Tibial nerve (tissue), 4 donors: Measurements from ENCODE around the gene SH3GLB1. TPM values are rescaled to one million over a fixed set of nuclear protein-coding genes. Genes with fewer than 3 reads are reported as not detected.
A peak's percentile ranks its signal among the peaks of the same experiment; 100 is the strongest.
"Not testable (repeated sequence)": the region's sequence is repeated elsewhere in the genome, so short reads cannot be mapped to it uniquely, and the experiment has no call there.

Experiments
- DNase-seq, 2 donors: peaks; one replicate each; pipeline ENCODE4 v3.0.0-alpha.2; 2019; ENCODE audit warnings: low spot score in 2 of 2
- H3K27ac ChIP-seq, 4 donors: fragments of 200-600 bp; sonication (generic) in 3 of 4; one replicate each; pipeline ENCODE4 v1.5.1; 2017 to 2019; ENCODE audit warnings: mild to moderate bottlenecking in 1 of 4
- H3K27me3 ChIP-seq, 2 donors: fragments of 200-600 bp; sonication (generic) in 1 of 2; one replicate each; pipeline versions ENCODE4 v1.5.1 to v1.6.0; 2017 to 2019
- H3K36me3 ChIP-seq, 3 donors: fragments of 200-600 bp; sonication (generic); one replicate each; pipeline ENCODE4 v1.5.1; 2018 to 2019
- H3K4me1 ChIP-seq, 4 donors: fragments of 200-600 bp; sonication (generic) in 3 of 4; one replicate each; pipeline ENCODE4 v1.5.1; 2017 to 2019
- H3K4me3 ChIP-seq, 4 donors: fragments of 200-600 bp; sonication (generic) in 3 of 4; one replicate each; pipeline ENCODE4 v1.5.1; 2017 to 2019; ENCODE audit warnings: mild to moderate bottlenecking in 1 of 4, moderate library complexity in 1 of 4
- H3K9me3 ChIP-seq, 4 donors: fragments of 200-600 bp; sonication (generic) in 3 of 4; one replicate each; pipeline ENCODE4 v1.5.1; 2017 to 2019
- CTCF ChIP-seq, 5 experiments: fragments of 200-600 bp in 3 of 5; fragments of 450-650 bp in 2 of 5; sonication (generic) in 3 of 5; IDR thresholded peaks; one replicate each; pipeline ENCODE4 v1.5.1; 2016 to 2019; ENCODE audit warnings: antibody characterized with exemption in 5 of 5, mild to moderate bottlenecking in 3 of 5, moderate library complexity in 2 of 5
- EP300 ChIP-seq, 2 donors: sonication (generic); formaldehyde crosslinking; IDR thresholded peaks; one replicate each; pipeline ENCODE4 v1.6.1; 2017; ENCODE audit warnings: antibody characterized with exemption in 2 of 2, mild to moderate bottlenecking in 1 of 2
- POLR2A ChIP-seq, 2 donors: fragments of 450-650 bp; IDR thresholded peaks; one replicate each; pipeline ENCODE4 v1.6.1; 2017; ENCODE audit warnings: antibody characterized with exemption in 2 of 2, mild to moderate bottlenecking in 2 of 2, moderate library complexity in 2 of 2
- WGBS, 2 donors: methylation state at CpG; one replicate each; pipeline ENCODE4 v1.1.5; 2018; 5-methylcytosine and 5-hydroxymethylcytosine counted together
- total RNA-seq, 4 donors: library from RNA; depleted of rRNA; stranded (reverse); fragments of >200 nt; gene quantifications; one replicate each; pipeline ENCODE4 v1.1.0, GENCODE V29; 2016

The SH3GLB1 gene
- total RNA-seq, 4 donors from 2014 or later, result 37.7 to 46.1 (median 40.1) TPM

GRCh38 chr1:86696522-86696921, 7.9 kb upstream of the SH3GLB1 start:
- H3K4me3 ChIP-seq, result no peak overlapping the region
- no peaks in the 10 kb centered on the region for H3K4me1 ChIP-seq
- no peaks in the 10 kb centered on the region for H3K9me3 ChIP-seq
- no peak overlapping the region for H3K27ac ChIP-seq
- H3K27me3 ChIP-seq, result no peaks in the 10 kb centered on the region
- H3K36me3 ChIP-seq, result no peaks in the 10 kb centered on the region
- TF ChIP-seq CTCF (IDR thresholded peaks at IDR 0.05) (no peak), POLR2A (IDR thresholded peaks at IDR 0.05) (no peak), EP300 (IDR thresholded peaks at IDR 0.05) (no peak)
- WGBS, 2 donors, result 85 to 87% methylated on average over 1 of the region's 1 CpG
- no peak for DNase-seq

- no peak for DNase-seq
- TF ChIP-seq EP300 (IDR thresholded peaks at IDR 0.05) (no peak), CTCF (IDR thresholded peaks at IDR 0.05) (no peak), POLR2A (IDR thresholded peaks at IDR 0.05) (no peak)
- Histone ChIP-seq H3K27ac (no peak overlapping the region), H3K9me3 (no peaks in the 10 kb centered on the region), H3K27me3 (no peaks in the 10 kb centered on the region), H3K4me1 (peaks cover 0 to 7% (median 2%) of the 10 kb centered on the region in 4 donors), H3K36me3 (no peaks in the 10 kb centered on the region), H3K4me3 (no peak overlapping the region)
- WGBS, 2 donors, result 78 to 80% methylated on average over 2 of the region's 2 CpGs
These were observed 5.2 kb upstream of the SH3GLB1 start for GRCh38 chr1:86699186-86699585.

- WGBS, 2 donors, result 21 to 24% methylated on average over 1 of the region's 1 CpG
- TF ChIP-seq CTCF (IDR thresholded peaks at IDR 0.05), result no peak
- TF ChIP-seq POLR2A (IDR thresholded peaks at IDR 0.05), result no peak
- TF ChIP-seq EP300 (IDR thresholded peaks at IDR 0.05), result no peak
- no peak overlapping the region for H3K4me3 ChIP-seq
- no peak overlapping the region for H3K27ac ChIP-seq
- no peaks in the 10 kb centered on the region for H3K36me3 ChIP-seq
- DNase-seq, result no peak
- H3K9me3 ChIP-seq, result no peaks in the 10 kb centered on the region
- H3K4me1 ChIP-seq, result peaks cover 0 to 20% (median 11%) of the 10 kb centered on the region in 4 donors
- H3K27me3 ChIP-seq, result no peaks in the 10 kb centered on the region
These were observed 2.6 kb upstream of the SH3GLB1 start for GRCh38 chr1:86701731-86702130.

DNA sequence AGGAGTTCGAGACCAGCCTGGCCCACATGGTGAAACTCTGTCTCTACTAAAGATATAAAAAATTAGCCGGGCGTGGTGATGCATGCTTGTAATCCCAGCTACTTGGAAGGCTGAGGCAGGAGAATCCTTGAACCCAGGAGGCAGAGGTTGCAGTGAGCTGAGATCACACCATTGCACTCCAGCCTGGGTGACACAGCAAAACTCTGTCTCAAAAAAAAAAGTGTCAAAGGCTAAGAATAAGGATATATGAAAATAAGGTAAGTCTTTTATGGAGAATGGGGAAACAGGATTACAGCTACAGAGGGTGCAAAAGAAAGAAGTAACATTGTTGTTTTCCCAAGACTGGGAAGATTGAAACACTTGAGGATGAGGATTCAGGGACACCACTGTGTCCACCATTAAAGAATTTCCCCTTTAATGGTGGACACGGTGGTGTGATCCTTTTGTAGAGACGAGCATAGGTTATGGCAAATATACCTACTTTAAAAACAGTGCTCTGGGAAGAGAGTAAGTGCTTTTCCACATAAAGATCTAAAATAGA, 1.4 kb upstream of the SH3GLB1 start:
- Histone ChIP-seq H3K4me1 (peaks cover 6 to 33% (median 17%) of the 10 kb centered on the region in 4 donors), H3K4me3 (peak overlapping the region in 1 of 4 donors; percentile 95), H3K27ac (peak overlapping the region in 1 of 4 donors; percentile 99)
- H3K36me3 ChIP-seq, DNase-seq, H3K27me3 ChIP-seq, H3K9me3 ChIP-seq: not testable (repeated sequence)
- 94 to 96% methylated on average over 5 of the region's 5 CpGs for WGBS, 2 donors

DNA sequence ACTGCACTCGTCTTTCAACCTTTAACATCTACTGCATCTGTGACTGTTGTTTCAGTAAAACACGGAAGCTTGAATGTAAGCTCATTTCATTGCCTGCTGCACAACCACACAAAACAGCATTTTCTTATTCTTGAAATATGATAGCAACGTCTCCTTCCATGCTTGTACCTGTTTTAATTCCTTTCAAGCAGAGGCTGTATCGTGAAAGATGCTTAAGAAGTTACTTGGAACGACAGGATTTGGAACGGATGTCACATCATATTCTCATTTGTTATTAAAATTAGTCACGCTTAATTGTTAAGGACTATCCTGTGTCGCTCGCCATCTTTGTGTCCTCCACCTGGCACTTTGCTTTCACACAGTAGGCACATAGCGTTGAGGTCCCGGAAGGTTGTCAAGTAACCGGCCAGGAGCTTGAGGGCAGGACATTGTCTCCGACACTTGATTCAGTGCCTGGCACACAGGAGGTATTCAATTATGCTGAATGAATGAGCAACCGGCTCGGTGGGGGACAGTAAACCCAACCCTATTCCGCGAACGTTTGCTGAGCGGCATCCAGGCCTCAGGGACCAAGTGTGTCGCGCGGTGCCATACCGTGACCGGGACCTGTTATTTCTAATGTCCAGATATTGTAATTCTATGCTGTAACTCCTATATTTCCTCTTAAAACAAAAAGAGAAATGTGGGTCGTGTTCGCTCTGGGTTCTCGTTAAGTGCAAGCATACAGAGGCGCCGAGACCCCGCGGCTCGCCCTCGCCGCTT, 499 bp upstream of the SH3GLB1 start:
- Histone ChIP-seq H3K4me3 (peak overlapping the region; percentile 82 to 98 (median 94)), H3K36me3 (no peaks in the 10 kb centered on the region), H3K27me3 (no peaks in the 10 kb centered on the region), H3K4me1 (peaks cover 6 to 41% (median 22%) of the 10 kb centered on the region in 4 donors), H3K9me3 (no peaks in the 10 kb centered on the region), H3K27ac (peak overlapping the region; percentile 97 to 100 (median 99))
- 7 to 10% methylated on average over 34 of the region's 34 CpGs for WGBS, 2 donors
- peak in 1 of 2 donors; percentile 32 for DNase-seq
- TF ChIP-seq POLR2A (IDR thresholded peaks at IDR 0.05) (no peak), EP300 (IDR thresholded peaks at IDR 0.05) (no peak), CTCF (IDR thresholded peaks at IDR 0.05) (no peak)
